ENCODE data around the gene KCNK4. TPM values are rescaled to one million over a fixed set of nuclear protein-coding genes. Genes with fewer than 3 reads are reported as not detected.

KCNK4 gene
- total and polyA plus RNA-seq, 2 of the 13 experiments (the other 11 are each of a cell fraction or from before 2014, with no cell fraction given): not detected

GRCh38 chr11:64284048-64284961, 6.8 kb upstream of the KCNK4 start, which contains the start of gene BAD (continued):
- TF ChIP-seq PRDM10 (CRISPR knock-in tag; IDR thresholded peaks at IDR 0.05; ENCODE audit: low read depth) (no peak), GMEB2 (CRISPR knock-in tag; IDR thresholded peaks at IDR 0.05; ENCODE audit: low read depth) (no peak), ZNF850 (CRISPR knock-in tag; conservative IDR thresholded peaks at IDR 0.05) (peak; percentile 65; the same call in 1 of the 2 replicates), ZNF879 (CRISPR knock-in tag; IDR thresholded peaks at IDR 0.05) (no peak), ZNF556 (CRISPR knock-in tag; IDR thresholded peaks at IDR 0.05; ENCODE audit: borderline replicate concordance) (no peak), PLSCR1 (CRISPR knock-in tag; IDR thresholded peaks at IDR 0.05; ENCODE audit: borderline replicate concordance) (no peak), EED (CRISPR knock-in tag; IDR thresholded peaks at IDR 0.05) (no peak), ZNF264 (CRISPR knock-in tag; IDR thresholded peaks at IDR 0.05) (no peak), ZKSCAN1 (IDR thresholded peaks at IDR 0.05; ENCODE audit: low read length) (no peak), ZNF564 (CRISPR knock-in tag; IDR thresholded peaks at IDR 0.05) (no peak), NAIF1 (CRISPR knock-in tag; IDR thresholded peaks at IDR 0.05; ENCODE audit: borderline replicate concordance) (peak; percentile 96), REL (CRISPR knock-in tag; conservative IDR thresholded peaks at IDR 0.05) (no peak), NCOA2 (CRISPR knock-in tag; IDR thresholded peaks at IDR 0.05) (no peak), ZNF704 (CRISPR knock-in tag; IDR thresholded peaks at IDR 0.05; ENCODE audit: borderline replicate concordance) (no peak; the same call in 1 of the 2 replicates), CEBPZ (IDR thresholded peaks at IDR 0.05; ENCODE audit: low read length) (no peak)

Measured in HepG2 (cell line).